NCI-H2107 (cell line): Measurements from ENCODE around the gene CCNK.

Experiments used
- DNase-seq: peaks from one replicate; lab custom pipeline; 2025; lab: John Stamatoyannopoulos, UW

CCNK gene

GRCh38 chr14:99519931-99520421 lies 38.8 kb downstream of the CCNK start:
- no peak for DNase-seq

GRCh38 chr14:99520571-99521081 lies 39.4 kb downstream of the CCNK start:
- DNase-seq: no peak

GRCh38 chr14:99521176-99522024 lies 40.2 kb downstream of the CCNK start:
- no peak for DNase-seq

GRCh38 chr14:99522025-99522401 lies 40.8 kb downstream of the CCNK start:
- no peak for DNase-seq

GRCh38 chr14:99522457-99522891 lies 41.3 kb downstream of the CCNK start:
- no peak for DNase-seq

- DNase-seq: no peak
Measured at GRCh38 chr14:99522934-99523703, 41.9 kb downstream of the CCNK start.

- DNase-seq: no peak
Measured at GRCh38 chr14:99523704-99524055, 42.5 kb downstream of the CCNK start.

GRCh38 chr14:99524091-99524661 lies 43.0 kb downstream of the CCNK start:
- no peak for DNase-seq

GRCh38 chr14:99524804-99525698 lies 43.8 kb downstream of the CCNK start:
- no peak for DNase-seq

GRCh38 chr14:99525699-99526080 lies 44.5 kb downstream of the CCNK start:
- DNase-seq: no peak

- DNase-seq: no peak
Measured at GRCh38 chr14:99527026-99527425, 45.8 kb downstream of the CCNK start.

GRCh38 chr14:99527427-99528076 lies 46.3 kb downstream of the CCNK start:
- DNase-seq: no peak

GRCh38 chr14:99529899-99530298 lies 48.7 kb downstream of the CCNK start:
- no peak for DNase-seq

GRCh38 chr14:99530407-99531155 lies 49.4 kb downstream of the CCNK start:
- no peak for DNase-seq

- DNase-seq: peak; percentile 28
Measured at GRCh38 chr14:99531251-99532096, 50.3 kb downstream of the CCNK start.

- no peak for DNase-seq
Measured at GRCh38 chr14:99532310-99532709, 51.1 kb downstream of the CCNK start.

- no peak for DNase-seq
Measured at GRCh38 chr14:99534333-99534732, 53.1 kb downstream of the CCNK start.

GRCh38 chr14:99534863-99535262 lies 53.7 kb downstream of the CCNK start:
- DNase-seq: no peak

- DNase-seq: no peak
Measured at GRCh38 chr14:99535448-99535847, 54.2 kb downstream of the CCNK start.
